ENCODE data around the gene KIDINS220. TPM values are rescaled to one million over a fixed set of nuclear protein-coding genes. Genes with fewer than 3 reads are reported as not detected.

The KIDINS220 gene
- total RNA-seq, 1 experiment from 2014 or later: 29.3 TPM

GRCh38 chr2:8797682-8798081 is 39.7 kb downstream of the KIDINS220 start:
- Histone ChIP-seq H3K9ac (ENCODE audit: extremely low read depth, insufficient read length, low read length) (no peak overlapping the region), H3K18ac (ENCODE audit: insufficient read length, low read depth, low read length) (no peak overlapping the region), H4K20me1 (ENCODE audit: control insufficient read depth, insufficient read depth, insufficient read length) (no peaks in the 10 kb centered on the region), H4K5ac (ENCODE audit: insufficient read length, low read depth, low read length) (no peak overlapping the region), H2AK5ac (ENCODE audit: insufficient read length, low read length) (no peak overlapping the region), H4K91ac (ENCODE audit: insufficient read length, low read depth, low read length) (no peak overlapping the region), H2BK12ac (ENCODE audit: insufficient read length, low read depth, low read length) (no peak overlapping the region), H3K9me3 (ENCODE audit: control insufficient read depth, low read depth, low read length) (no peaks in the 10 kb centered on the region), H2BK20ac (ENCODE audit: low read depth, low read length, poor library complexity, severe bottlenecking) (no peak overlapping the region), H3K79me1 (ENCODE audit: insufficient read depth, low read depth, low read length, poor library complexity, severe bottlenecking) (no peaks in the 10 kb centered on the region), H3K56ac (ENCODE audit: insufficient read length, low read depth, low read length) (no peak overlapping the region), H3K79me2 (ENCODE audit: insufficient read depth, low read length) (no peaks in the 10 kb centered on the region), H3K23ac (ENCODE audit: insufficient read length, low read depth, low read length) (no peak overlapping the region), H3K4me1 (ENCODE audit: insufficient read depth, low read length) (no peaks in the 10 kb centered on the region), H3K23me2 (ENCODE audit: insufficient read length, low read depth, low read length, poor library complexity, severe bottlenecking) (no peaks in the 10 kb centered on the region), H3T11ph (ENCODE audit: low read length) (no peak overlapping the region), H3K27ac (ENCODE audit: insufficient read length, low read depth, low read length) (no peak overlapping the region), H4K8ac (replicated peaks; ENCODE audit: insufficient read length, low read depth, low read length) (no peak overlapping the region), H3K4ac (ENCODE audit: low read depth, low read length) (no peak overlapping the region), H2BK15ac (ENCODE audit: low read depth, low read length) (no peak overlapping the region), H2BK5ac (ENCODE audit: insufficient read length, low read length) (no peak overlapping the region), H3K14ac (ENCODE audit: insufficient read depth, low read length) (no peak overlapping the region), H2AFZ (ENCODE audit: low read length) (no peak overlapping the region), H3K27me3 (ENCODE audit: insufficient read depth, low read length) (no peaks in the 10 kb centered on the region), H2BK120ac (ENCODE audit: low read depth, low read length, poor library complexity, severe bottlenecking) (no peak overlapping the region), H3K4me2 (ENCODE audit: insufficient read depth, insufficient read length, low read length) (no peak overlapping the region)
- no CpG with 5 or more reads among the region's 2 CpGs for WGBS (ENCODE audit: extremely low coverage, insufficient read length, low lambda C conversion rate)
- DNase-seq: no peak
- peaks cover 0 to 22% (median 14%) of the 10 kb centered on the region in 3 experiments; a peak in 5 of 7 replicates for H3K36me3 Mint-ChIP-seq (ENCODE audit: insufficient read depth in 1 of 3, low read depth in 3 of 3)
- no peaks in the 10 kb centered on the region for H3K9me3 Mint-ChIP-seq
- no peak overlapping the region for H3K4me3 Mint-ChIP-seq
- no peak overlapping the region for H3K27ac Mint-ChIP-seq
- H3K27me3 Mint-ChIP-seq (ENCODE audit: low read depth): no peaks in the 10 kb centered on the region
- no peaks in the 10 kb centered on the region for H3K4me1 Mint-ChIP-seq
- TF ChIP-seq CTCF (conservative IDR thresholded peaks at IDR 0.05): no peak
